GM18951 (cell line): ENCODE data around the gene ARHGAP6.
"Not testable (repeated sequence)": the region's sequence is repeated elsewhere in the genome, so short reads cannot be mapped to it uniquely, and the experiment has no call there.

Source experiments
- POLR2A ChIP-seq: IDR thresholded peaks from 4 replicates; pipeline ENCODE4 v1.6.1; 2011; ENCODE audit warnings: mild to moderate bottlenecking; ENCODE audit not compliant: insufficient read length, insufficient read depth; ENCODE audit errors: extremely low read depth
- in situ Hi-C: fragments of 300-500 bp; cut with MboI; formaldehyde crosslinking; loops from one replicate; pipeline ENCODE4 v1.12.0; 2022; ENCODE audit warnings: low sequenced_read_pairs, mixed read lengths, inconsistent platforms; ENCODE audit not compliant: unreplicated experiment

Gene ARHGAP6

GRCh38 chrX:11579636-11580600, 85.8 kb downstream of the ARHGAP6 start:
- TF ChIP-seq POLR2A, result no peak
- in situ Hi-C loops, result no loop called here

- in situ Hi-C loops, result not testable (repeated sequence)
These were observed 87.4 kb downstream of the ARHGAP6 start for GRCh38 chrX:11578301-11578700.

DNA sequence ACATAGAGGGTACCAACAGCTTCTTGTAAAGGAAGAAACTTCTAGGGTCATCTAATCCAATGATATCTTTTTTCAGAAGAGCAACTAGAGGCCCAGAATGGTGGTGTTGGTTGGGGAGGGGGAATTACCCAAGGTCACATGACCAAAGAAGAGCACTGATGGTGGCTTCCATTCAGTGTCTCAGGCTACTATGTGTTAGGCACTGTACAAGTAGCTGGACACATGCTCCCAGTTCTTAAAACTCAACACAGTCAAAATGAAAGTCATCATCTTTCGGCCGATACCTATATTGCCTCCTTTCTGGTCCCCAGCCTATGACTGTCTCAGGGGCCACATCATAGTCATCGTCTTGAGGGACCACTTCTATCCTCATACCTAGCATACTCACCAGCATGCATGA, 88.1 kb downstream of the ARHGAP6 start:
- in situ Hi-C loops, result no loop called here
- no peak for TF ChIP-seq POLR2A

- TF ChIP-seq POLR2A, result no peak
- in situ Hi-C loops, result no loop called here
These were observed 90.4 kb downstream of the ARHGAP6 start for GRCh38 chrX:11575332-11575731.

GRCh38 chrX:11567528-11568220, 98.0 kb downstream of the ARHGAP6 start:
- no peak for TF ChIP-seq POLR2A
- in situ Hi-C loops, result no loop called here

DNA sequence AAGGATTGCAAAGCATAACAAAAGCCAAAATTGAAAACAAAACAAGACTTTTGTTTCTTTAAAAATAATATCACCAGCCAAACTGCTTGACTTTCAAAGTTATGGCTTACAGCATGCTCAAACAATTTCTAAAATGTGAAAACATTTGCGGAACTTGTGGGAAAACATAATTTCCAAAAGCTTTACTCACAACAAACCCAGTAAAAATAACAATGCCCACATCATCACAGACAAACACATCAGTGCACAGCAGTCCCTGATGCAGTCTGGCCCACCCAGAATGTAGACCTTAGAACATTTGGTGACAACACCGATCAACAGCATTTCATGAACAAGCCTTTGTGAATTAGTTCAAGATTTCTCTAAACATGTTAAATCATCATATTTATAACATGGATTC, 98.9 kb downstream of the ARHGAP6 start:
- in situ Hi-C loops, result no loop called here
- TF ChIP-seq POLR2A, result no peak

GRCh38 chrX:11566173-11566572, 99.5 kb downstream of the ARHGAP6 start:
- in situ Hi-C loops, result no loop called here

DNA sequence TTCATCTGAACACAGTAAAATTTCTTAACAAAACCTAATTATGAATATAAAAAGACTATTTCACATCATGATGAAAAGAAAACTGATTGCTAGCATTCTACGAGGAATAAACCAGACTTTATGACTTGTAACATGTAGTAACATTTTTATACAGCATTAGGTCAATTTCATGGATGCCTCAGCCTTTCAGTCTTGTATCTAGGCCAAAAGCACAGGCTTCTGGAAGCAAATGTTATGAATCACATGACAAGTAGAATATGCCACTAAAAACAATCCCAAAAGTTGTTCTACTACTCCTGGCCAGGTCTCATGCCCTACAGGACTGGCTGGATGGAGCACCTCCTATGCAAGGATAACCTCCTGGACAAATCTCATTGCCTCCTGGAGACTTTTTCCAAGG, 101.2 kb downstream of the ARHGAP6 start:
- no peak for TF ChIP-seq POLR2A
- in situ Hi-C loops, result no loop called here

More at GRCh38 chrX:11566173-11566572, 99.5 kb downstream of the ARHGAP6 start:
- TF ChIP-seq POLR2A, result no peak

- in situ Hi-C loops, result no loop called here
- TF ChIP-seq POLR2A, result no peak
These were observed 103.2 kb downstream of the ARHGAP6 start for GRCh38 chrX:11562570-11562969.

GRCh38 chrX:11558972-11559371, 106.7 kb downstream of the ARHGAP6 start:
- no peak for TF ChIP-seq POLR2A
- in situ Hi-C loops, result no loop called here

DNA sequence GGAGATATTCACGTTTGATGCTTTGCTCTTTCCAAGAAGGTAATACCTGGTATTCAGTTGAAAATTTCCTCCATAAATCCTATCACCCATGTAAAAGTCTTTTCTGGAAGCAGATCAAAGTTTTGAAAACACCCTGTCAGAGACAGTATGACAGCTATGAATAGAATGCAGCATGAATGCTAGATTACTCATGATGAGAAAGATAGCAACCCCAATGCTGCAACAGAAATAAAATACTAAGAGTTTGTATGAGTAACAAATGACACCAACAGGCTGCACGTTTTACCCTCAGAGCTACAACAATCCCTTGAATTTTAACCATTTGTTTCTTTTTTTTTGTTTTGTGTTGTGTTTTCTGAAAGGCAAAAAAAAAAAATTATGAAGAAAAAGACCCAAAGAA, 108.6 kb downstream of the ARHGAP6 start:
- in situ Hi-C loops, result no loop called here
- TF ChIP-seq POLR2A, result no peak

DNA sequence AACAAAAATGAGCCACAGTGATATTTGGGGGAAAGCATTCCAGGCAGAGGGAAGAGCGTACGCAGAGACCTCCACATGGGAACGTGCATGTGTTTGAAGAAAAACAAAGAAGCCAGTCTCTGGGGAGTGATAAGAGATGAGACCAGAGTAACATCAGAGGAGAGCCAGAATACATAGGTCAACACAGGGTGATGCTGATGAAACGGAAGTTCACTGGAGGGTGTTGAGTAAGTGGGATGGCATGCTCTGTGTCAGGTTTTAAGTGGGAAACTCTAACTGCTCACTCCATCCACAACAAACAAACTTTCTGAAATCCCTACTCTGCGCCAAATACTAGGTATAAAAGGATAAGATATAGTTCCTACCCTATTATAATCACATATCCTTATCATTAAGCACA, 110.0 kb downstream of the ARHGAP6 start:
- TF ChIP-seq POLR2A, result no peak
- in situ Hi-C loops, result no loop called here

DNA sequence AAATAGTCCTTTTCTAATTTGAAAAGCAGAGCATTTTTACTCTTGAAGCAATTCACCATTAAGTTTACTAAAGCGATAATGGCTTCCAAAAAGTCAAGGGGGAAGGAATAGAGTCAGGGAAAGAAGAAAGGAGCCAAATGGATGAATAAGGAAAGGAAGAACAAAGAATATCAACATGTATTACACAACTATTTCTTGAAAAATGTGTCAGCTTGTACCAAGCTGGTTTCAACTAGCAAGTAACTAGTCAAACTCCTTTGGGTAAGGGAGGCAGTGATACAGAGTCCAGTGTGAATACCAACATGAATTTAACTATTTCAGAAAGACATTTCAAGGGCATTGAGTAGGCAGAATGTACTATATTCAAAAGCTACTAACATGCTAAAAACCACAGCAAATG, 112.1 kb downstream of the ARHGAP6 start:
- in situ Hi-C loops, result no loop called here
- no peak for TF ChIP-seq POLR2A

- in situ Hi-C loops, result no loop called here
- TF ChIP-seq POLR2A, result no peak
These were observed 114.6 kb downstream of the ARHGAP6 start for GRCh38 chrX:11551151-11551550.

- TF ChIP-seq POLR2A, result no peak
These were observed 118.8 kb downstream of the ARHGAP6 start for GRCh38 chrX:11546917-11547316.

More at GRCh38 chrX:11546917-11547316, 118.8 kb downstream of the ARHGAP6 start:
- in situ Hi-C loops, result loop anchor here (25.0 kb wide), 1 partner anchor 365 kb away; no protein-coding TSS in a partner anchor
